ENCODE results near the gene CEP104.

DNA sequence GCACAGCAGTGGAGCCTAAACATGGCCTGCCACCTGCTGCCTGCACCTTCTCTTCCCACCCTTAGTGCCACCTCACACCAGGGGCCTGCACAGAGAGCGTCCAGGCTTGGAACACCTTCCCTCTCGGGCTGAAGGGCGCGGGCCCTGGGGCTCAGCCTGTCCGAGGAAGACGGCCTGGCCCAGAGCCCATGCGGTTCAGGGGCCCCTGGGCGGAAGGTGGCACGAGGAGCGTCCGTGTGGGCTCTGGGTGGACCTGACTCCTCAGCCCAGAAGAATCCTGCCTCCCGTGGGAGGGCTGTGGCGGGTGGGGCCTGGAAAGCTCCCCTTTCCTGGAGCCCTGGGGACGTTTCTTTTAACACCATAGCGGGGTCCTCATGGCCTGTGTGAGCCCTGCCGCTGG lies 19.7 kb upstream of the CEP104 start:
- TF ChIP-seq, protein P1, sequence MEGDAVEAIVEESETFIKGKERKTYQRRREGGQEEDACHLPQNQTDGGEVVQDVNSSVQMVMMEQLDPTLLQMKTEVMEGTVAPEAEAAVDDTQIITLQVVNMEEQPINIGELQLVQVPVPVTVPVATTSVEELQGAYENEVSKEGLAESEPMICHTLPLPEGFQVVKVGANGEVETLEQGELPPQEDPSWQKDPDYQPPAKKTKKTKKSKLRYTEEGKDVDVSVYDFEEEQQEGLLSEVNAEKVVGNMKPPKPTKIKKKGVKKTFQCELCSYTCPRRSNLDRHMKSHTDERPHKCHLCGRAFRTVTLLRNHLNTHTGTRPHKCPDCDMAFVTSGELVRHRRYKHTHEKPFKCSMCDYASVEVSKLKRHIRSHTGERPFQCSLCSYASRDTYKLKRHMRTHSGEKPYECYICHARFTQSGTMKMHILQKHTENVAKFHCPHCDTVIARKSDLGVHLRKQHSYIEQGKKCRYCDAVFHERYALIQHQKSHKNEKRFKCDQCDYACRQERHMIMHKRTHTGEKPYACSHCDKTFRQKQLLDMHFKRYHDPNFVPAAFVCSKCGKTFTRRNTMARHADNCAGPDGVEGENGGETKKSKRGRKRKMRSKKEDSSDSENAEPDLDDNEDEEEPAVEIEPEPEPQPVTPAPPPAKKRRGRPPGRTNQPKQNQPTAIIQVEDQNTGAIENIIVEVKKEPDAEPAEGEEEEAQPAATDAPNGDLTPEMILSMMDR (conservative IDR thresholded peaks at IDR 0.05): no peak
- TF ChIP-seq EZH2 (IDR thresholded peaks at IDR 0.05; ENCODE audit: low read depth): no peak

All from PC-9 (cell line).